Measurements from ENCODE around the gene COL2A1. TPM values are rescaled to one million over a fixed set of nuclear protein-coding genes. Genes with fewer than 3 reads are reported as not detected.

COL2A1 gene
- total RNA-seq, 2 experiments from 2014 or later: not detected

- DNase-seq: no peak
- H3K4me3 Mint-ChIP-seq: no peak overlapping the region
Observed at GRCh38 chr12:47991106-47992061, 12.9 kb downstream of the COL2A1 start.

GRCh38 chr12:47990351-47991105 is 13.7 kb downstream of the COL2A1 start:
- Mint-ChIP-seq H3K27ac (peak overlapping the region; percentile 43), H3K4me3 (no peak overlapping the region), H3K36me3 (ENCODE audit: low read depth) (no peaks in the 10 kb centered on the region), H3K27me3 (ENCODE audit: low read depth) (peaks cover 13% of the 10 kb centered on the region), H3K4me1 (ENCODE audit: low read depth) (peaks cover 21% of the 10 kb centered on the region), H3K9me3 (no peaks in the 10 kb centered on the region)
- CTCF ChIA-PET: interaction anchor here (0.8 to 1.3 kb wide), 2 partner anchors 16 to 209 kb away, joined by 3 read pairs; no protein-coding TSS in a partner anchor
- peak; percentile 80 for DNase-seq
- intact Hi-C loops (cut with micrococcal nuclease): loop anchor here (1.0 kb wide), 1 partner anchor 27 kb away; the partner anchor contains the start of gene TMEM106C

More at GRCh38 chr12:47991106-47992061, 12.9 kb downstream of the COL2A1 start:
- Mint-ChIP-seq H3K36me3 (ENCODE audit: low read depth) (no peaks in the 10 kb centered on the region), H3K27ac (no peak overlapping the region), H3K9me3 (no peaks in the 10 kb centered on the region), H3K27me3 (ENCODE audit: low read depth) (peaks cover 13% of the 10 kb centered on the region), H3K4me1 (ENCODE audit: low read depth) (peaks cover 21% of the 10 kb centered on the region)
- CTCF ChIA-PET: interaction anchor here (0.9 to 1.3 kb wide), 5 partner anchors 16 to 197 kb away, joined by 3 to 4 read pairs (median 3); partner anchors contain the start of gene TMEM106C
- intact Hi-C loops (cut with micrococcal nuclease): no loop called here

- Mint-ChIP-seq H3K27ac (no peak overlapping the region), H3K9me3 (no peaks in the 10 kb centered on the region), H3K4me3 (no peak overlapping the region), H3K27me3 (ENCODE audit: low read depth) (peaks cover 7% of the 10 kb centered on the region), H3K4me1 (ENCODE audit: low read depth) (peaks cover 21% of the 10 kb centered on the region), H3K36me3 (ENCODE audit: low read depth) (no peaks in the 10 kb centered on the region)
- intact Hi-C loops (cut with micrococcal nuclease): loop anchor here (1.0 kb wide), 1 partner anchor 26 kb away; the partner anchor contains the start of gene TMEM106C
- CTCF ChIA-PET: no interaction called here
- no peak for DNase-seq
Observed at GRCh38 chr12:47989666-47990065, 14.6 kb downstream of the COL2A1 start.

GRCh38 chr12:47989023-47989417 is 15.3 kb downstream of the COL2A1 start:
- no peak overlapping the region for H3K27ac Mint-ChIP-seq
- H3K9me3 Mint-ChIP-seq: no peaks in the 10 kb centered on the region
- no peak overlapping the region for H3K4me3 Mint-ChIP-seq
- H3K36me3 Mint-ChIP-seq (ENCODE audit: low read depth): no peaks in the 10 kb centered on the region
- H3K27me3 Mint-ChIP-seq (ENCODE audit: low read depth): peaks cover 4% of the 10 kb centered on the region
- H3K4me1 Mint-ChIP-seq (ENCODE audit: low read depth): peaks cover 21% of the 10 kb centered on the region
- DNase-seq: no peak
- CTCF ChIA-PET: no interaction called here
- intact Hi-C loops (cut with micrococcal nuclease): no loop called here

GRCh38 chr12:47988073-47989022 is 15.9 kb downstream of the COL2A1 start:
- Mint-ChIP-seq H3K27me3 (ENCODE audit: low read depth) (no peaks in the 10 kb centered on the region), H3K9me3 (no peaks in the 10 kb centered on the region), H3K4me1 (ENCODE audit: low read depth) (peaks cover 21% of the 10 kb centered on the region), H3K27ac (no peak overlapping the region), H3K4me3 (no peak overlapping the region), H3K36me3 (ENCODE audit: low read depth) (no peaks in the 10 kb centered on the region)
- CTCF ChIA-PET: no interaction called here
- intact Hi-C loops (cut with micrococcal nuclease): no loop called here
- no peak for DNase-seq

- intact Hi-C loops (cut with micrococcal nuclease): no loop called here
- Mint-ChIP-seq H3K27ac (no peak overlapping the region), H3K4me3 (no peak overlapping the region), H3K27me3 (ENCODE audit: low read depth) (no peaks in the 10 kb centered on the region), H3K9me3 (no peaks in the 10 kb centered on the region), H3K36me3 (ENCODE audit: low read depth) (no peaks in the 10 kb centered on the region), H3K4me1 (ENCODE audit: low read depth) (peaks cover 21% of the 10 kb centered on the region)
- DNase-seq: no peak
- CTCF ChIA-PET: no interaction called here
Observed at GRCh38 chr12:47987411-47988072, 16.7 kb downstream of the COL2A1 start.

DNA sequence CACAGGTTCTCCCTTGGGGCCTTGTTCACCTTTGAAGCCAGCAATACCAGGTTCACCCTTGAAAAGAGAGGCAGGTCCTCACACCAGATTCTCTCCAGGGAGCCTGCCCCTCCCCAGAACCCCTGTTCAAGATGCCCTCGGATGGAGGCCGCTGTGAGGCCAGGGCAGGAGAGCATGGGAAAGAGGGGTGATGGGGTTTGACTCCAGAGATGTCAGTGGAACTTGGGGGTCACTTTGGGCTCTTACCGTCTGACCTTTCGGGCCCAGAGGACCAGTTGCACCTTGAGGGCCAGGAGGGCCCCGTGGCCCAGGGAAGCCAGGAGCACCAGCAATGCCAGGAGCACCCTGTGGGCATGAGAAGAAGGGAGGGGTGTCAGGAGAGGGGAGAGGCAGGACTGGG is 17.4 kb downstream of the COL2A1 start:
- no peak overlapping the region for H3K4me3 Mint-ChIP-seq
- H3K4me1 Mint-ChIP-seq (ENCODE audit: low read depth): peaks cover 21% of the 10 kb centered on the region
- CTCF ChIA-PET: no interaction called here
- H3K9me3 Mint-ChIP-seq: no peaks in the 10 kb centered on the region
- no peaks in the 10 kb centered on the region for H3K36me3 Mint-ChIP-seq (ENCODE audit: low read depth)
- intact Hi-C loops (cut with micrococcal nuclease): no loop called here
- no peak overlapping the region for H3K27ac Mint-ChIP-seq
- H3K27me3 Mint-ChIP-seq (ENCODE audit: low read depth): no peaks in the 10 kb centered on the region
- no peak for DNase-seq

- intact Hi-C loops (cut with micrococcal nuclease): no loop called here
- no peak overlapping the region for H3K4me3 Mint-ChIP-seq
- H3K27ac Mint-ChIP-seq: no peak overlapping the region
- peaks cover 21% of the 10 kb centered on the region for H3K4me1 Mint-ChIP-seq (ENCODE audit: low read depth)
- H3K9me3 Mint-ChIP-seq: no peaks in the 10 kb centered on the region
- no peaks in the 10 kb centered on the region for H3K36me3 Mint-ChIP-seq (ENCODE audit: low read depth)
- CTCF ChIA-PET: no interaction called here
- no peaks in the 10 kb centered on the region for H3K27me3 Mint-ChIP-seq (ENCODE audit: low read depth)
- no peak for DNase-seq
Observed at GRCh38 chr12:47986291-47986660, 18.0 kb downstream of the COL2A1 start.

DNA sequence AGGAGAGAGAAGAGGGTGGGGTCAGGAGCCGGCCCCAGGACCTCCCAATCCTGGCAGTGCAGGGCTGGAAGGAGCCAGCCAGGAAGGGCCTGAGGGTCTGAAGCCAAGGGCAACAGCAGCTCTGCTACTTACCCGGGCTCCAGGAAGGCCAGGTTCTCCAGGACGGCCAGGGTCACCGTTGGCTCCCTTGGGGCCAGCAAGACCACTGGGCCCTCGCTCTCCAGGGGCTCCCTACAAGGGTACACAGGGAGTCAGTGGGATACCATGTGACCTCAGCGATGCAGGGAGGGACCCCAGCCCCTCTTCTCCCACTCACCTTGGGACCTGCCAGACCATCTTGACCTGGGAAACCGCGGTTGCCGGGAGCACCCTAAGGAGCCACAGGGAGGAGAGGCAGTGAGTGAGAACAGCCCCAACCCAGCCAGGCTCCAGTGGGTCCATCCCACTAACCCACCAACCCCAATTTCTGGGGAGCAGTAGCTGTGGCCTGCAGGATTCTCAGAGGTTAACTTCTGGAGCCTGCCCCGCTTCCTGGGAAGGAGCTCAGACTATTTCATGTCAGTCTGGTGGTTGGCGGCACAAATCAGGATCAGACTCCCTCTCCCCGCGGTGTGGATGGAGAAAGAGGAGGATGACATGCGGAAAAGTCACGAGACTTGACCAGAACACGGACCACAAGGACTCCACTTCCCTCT is 18.5 kb downstream of the COL2A1 start:
- no peak for DNase-seq
- Mint-ChIP-seq H3K27me3 (ENCODE audit: low read depth) (no peaks in the 10 kb centered on the region), H3K27ac (no peak overlapping the region), H3K36me3 (ENCODE audit: low read depth) (no peaks in the 10 kb centered on the region), H3K4me1 (ENCODE audit: low read depth) (peaks cover 18% of the 10 kb centered on the region), H3K4me3 (no peak overlapping the region), H3K9me3 (no peaks in the 10 kb centered on the region)
- intact Hi-C loops (cut with micrococcal nuclease): no loop called here
- CTCF ChIA-PET: no interaction called here

- H3K9me3 Mint-ChIP-seq: no peaks in the 10 kb centered on the region
- intact Hi-C loops (cut with micrococcal nuclease): no loop called here
- no peak overlapping the region for H3K4me3 Mint-ChIP-seq
- no peak for DNase-seq
- CTCF ChIA-PET: no interaction called here
- H3K27ac Mint-ChIP-seq: no peak overlapping the region
- no peaks in the 10 kb centered on the region for H3K27me3 Mint-ChIP-seq (ENCODE audit: low read depth)
- H3K36me3 Mint-ChIP-seq (ENCODE audit: low read depth): no peaks in the 10 kb centered on the region
- H3K4me1 Mint-ChIP-seq (ENCODE audit: low read depth): peaks cover 4% of the 10 kb centered on the region
Observed at GRCh38 chr12:47984331-47984801, 19.9 kb downstream of the COL2A1 start.

DNA sequence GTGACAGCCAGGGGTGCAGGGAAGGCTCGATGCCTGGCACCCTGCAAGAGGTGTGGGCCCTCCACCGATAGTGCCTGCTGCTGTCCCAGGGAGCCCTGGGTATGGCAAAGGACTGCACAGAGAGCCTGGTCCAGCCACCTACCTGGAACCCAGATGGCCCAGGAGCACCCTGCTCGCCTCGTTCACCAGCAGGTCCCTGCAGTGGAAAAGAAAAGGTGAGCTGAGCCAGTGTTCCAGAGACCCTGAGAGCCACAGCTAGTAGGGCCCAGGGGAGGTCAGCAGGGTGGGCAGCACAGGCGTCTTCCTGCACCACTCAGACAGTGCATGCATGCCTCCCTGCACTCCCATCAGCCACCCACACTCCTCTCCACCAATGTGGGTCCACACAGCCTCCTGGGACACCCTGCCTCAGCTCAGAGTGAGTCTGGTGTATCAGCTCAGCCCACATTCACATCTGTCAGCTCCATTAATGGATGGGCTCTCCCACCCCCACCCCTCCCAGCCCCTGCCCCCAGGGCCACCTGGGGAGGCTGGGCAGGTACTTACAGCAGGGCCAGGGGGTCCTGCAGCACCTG is 20.6 kb downstream of the COL2A1 start:
- CTCF ChIA-PET: no interaction called here
- Mint-ChIP-seq H3K9me3 (no peaks in the 10 kb centered on the region), H3K4me3 (no peak overlapping the region), H3K36me3 (ENCODE audit: low read depth) (no peaks in the 10 kb centered on the region), H3K4me1 (ENCODE audit: low read depth) (no peaks in the 10 kb centered on the region), H3K27ac (no peak overlapping the region), H3K27me3 (ENCODE audit: low read depth) (no peaks in the 10 kb centered on the region)
- intact Hi-C loops (cut with micrococcal nuclease): no loop called here
- no peak for DNase-seq

All from activated naive CD4-positive, alpha-beta T cell treated with anti-CD3 and anti-CD28 coated beads for 36 hours (primary cell).